RKO (cell line): Measurements from ENCODE around the gene NAA11.
A peak's percentile ranks its signal among the peaks of the same experiment; 100 is the strongest.
"Not testable (repeated sequence)": the region's sequence is repeated elsewhere in the genome, so short reads cannot be mapped to it uniquely, and the experiment has no call there.

Source experiments
- DNase-seq: peaks from one replicate; pipeline ENCODE4 v3.0.0-alpha.2; 2016; ENCODE audit warnings: low spot score

The NAA11 gene

DNA sequence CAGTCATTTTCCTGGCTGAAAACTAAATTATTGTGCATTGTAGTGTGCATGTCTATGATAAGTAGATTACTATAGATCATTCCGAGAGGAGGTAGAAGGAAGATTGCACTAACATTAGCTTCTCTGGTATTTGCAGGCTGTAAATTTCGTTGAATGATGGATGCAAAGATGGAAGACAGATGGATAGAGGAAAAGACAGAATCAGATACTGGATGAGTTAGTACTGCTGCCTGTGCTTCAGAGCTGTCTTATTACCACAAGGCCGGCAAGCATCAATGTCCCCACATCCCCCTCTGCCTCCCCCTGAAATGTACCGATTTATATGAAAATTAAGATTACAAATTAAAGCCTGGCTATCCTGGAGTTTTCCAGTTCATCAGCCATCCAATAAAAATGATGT is 17.7 kb downstream of the NAA11 start:
- DNase-seq, result no peak

DNA sequence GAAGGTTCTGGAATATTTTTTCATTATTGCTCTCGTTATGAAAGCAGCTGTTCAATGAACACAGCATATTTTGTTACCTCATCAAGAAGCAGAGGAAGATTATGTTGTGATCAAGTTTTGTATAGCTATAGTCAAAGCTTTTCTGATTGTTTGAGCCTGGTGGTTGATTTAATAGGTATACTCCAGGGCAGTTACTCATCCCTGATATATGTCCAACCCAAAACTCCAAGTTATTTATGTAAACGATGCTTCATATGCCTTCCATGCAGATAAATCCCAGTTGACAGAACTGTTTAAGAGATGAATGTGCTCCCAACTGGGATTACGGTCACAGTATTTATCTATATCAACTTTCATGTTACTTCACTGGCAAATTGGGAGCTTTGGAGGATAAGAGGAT is 19.1 kb downstream of the NAA11 start:
- no peak for DNase-seq

DNA sequence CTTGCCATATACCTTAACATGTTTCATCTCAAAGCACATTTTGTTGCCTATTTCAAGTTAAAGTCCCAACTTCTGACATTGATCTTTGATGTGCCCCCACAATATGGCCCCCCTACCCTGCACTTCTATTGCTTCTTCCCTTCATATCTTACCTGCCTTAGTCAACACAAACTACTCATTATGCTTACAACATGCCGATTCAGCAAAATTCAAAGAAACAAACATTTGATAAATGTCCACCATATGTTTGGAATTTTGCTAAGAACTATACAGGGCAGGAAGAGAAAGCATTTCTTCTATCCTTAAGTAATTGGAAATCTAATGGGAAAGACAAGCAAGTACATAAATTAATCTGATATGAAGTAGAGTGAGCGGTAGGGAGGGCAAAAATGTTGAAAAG is 25.6 kb downstream of the NAA11 start:
- DNase-seq, result no peak

DNA sequence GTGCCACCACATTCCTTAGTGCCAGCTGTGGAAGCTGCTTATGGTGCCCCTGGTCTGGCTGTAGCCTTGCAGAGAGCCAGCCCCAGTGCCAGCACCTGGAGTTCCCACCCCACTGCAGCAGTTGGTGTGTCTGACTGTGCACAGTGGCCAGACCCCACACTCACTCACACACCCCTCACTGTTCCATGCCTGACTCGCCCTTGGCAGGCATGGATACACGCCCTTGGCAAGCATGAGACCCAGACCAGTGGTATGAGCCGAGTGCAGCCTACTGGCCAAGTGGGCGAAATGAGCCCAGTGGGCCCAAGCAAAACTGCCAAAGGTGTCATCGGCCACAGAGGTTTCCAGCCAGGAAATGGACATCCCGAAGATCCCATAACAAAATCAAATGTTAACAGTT is 27.4 kb downstream of the NAA11 start:
- no peak for DNase-seq

DNA sequence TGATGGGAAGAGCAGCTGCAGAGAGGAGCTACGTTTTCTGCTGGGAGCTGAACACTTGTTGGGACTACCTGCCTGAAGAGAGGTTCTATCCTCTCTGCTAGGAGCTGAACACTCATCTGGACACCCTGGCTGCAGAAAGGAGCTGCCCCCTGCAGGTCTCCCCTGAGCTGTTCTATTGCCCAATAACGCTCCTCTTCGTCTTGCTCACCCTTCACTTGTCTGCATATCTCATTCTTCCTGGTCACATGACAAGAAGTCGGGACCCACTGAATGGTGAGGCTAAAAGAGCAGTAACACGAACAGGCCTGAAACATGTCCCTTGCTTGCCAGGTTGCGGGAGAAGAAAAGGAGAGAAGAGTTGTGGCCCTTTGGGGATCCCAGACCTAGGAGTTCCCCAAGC is 27.8 kb downstream of the NAA11 start:
- DNase-seq, result no peak

DNA sequence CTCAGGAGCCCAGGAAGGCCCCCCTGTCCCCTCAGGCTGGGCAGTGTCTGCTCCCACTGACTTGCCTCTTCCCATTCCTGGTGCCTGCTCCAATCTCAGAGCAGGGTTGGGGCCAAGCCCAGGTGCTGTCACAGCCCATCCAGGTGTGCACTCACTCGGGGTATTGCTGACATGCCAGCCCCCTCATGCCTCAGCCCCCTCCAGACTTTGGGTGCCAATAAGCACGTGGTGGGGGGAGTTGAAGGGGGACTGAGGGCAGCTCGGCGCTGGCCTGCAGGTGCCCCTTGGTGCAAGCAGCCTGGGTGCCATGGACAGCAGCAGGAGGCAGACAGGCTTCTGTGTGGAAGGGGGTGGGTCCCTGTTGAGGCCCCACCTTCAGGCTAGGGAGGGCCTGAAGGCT is 28.4 kb downstream of the NAA11 start:
- DNase-seq, result no peak

DNA sequence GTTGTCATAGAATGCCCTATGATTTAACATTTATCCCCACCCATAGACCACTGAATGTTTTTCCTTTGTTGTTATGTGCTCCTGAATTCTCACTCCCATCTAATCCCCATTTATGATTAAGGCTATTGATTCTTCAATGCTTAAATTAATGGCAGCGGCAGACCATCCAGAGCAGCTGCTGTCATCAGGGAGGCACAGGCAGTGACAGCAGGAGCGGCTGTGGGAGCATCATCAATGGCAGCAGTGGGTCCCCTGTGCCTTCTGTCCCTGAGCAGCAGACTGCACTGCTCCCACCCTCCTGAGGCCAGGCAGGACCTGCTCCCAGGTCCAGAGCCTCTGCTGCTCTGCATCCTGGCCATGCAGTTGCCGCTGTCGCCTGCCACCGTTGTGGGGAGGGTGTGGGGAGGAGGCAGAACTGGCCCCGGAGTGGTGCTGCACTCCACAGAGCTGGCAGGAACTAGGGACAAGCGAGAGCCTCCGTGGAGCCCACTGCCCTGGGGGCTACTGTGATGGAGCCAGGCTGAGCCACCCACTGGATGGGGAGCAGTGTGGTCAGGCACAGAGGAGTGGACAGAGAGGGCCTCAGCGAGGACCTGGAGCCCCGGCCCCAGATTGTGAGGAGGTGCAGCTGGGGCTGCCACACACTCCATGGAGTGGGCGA is 29.0 kb downstream of the NAA11 start:
- no peak for DNase-seq

DNA sequence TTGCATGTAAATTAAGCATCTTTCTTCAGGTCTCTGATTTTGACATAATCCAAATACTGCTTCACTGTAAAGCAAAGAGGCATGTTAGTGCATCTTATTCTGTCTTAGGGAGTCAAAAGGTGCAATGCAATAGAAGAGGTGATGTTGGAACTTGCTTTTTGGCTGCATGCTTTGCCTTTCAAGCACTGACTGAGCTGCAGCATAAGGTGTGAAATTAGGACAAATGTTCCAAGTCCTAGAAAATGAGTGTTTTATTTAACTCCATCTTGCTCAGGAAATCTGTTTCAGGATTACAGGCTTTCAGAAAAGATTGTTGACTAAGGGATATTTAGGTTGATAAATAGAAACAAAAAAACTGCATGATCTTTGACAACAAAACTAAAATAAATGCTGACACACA is 30.8 kb downstream of the NAA11 start:
- DNase-seq, result no peak

DNA sequence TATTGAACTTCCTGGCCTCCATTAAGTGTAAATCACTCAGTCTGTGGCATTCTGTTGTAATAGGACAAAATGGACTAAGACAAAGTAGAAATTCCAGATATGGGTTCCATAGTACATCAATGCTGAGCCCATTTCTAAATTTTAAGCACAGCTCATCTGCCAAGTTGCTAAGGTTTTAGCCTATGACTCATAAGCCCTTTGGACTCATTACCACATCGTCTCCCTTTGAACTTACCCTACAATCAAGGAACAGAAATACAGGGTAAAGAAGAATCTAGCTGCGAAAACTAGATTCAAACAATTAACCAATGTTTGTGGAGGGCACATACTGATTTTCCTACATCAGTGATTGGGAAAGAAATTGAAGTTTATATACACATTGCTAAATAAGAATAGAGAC is 31.8 kb downstream of the NAA11 start:
- peak; percentile 54 for DNase-seq

DNA sequence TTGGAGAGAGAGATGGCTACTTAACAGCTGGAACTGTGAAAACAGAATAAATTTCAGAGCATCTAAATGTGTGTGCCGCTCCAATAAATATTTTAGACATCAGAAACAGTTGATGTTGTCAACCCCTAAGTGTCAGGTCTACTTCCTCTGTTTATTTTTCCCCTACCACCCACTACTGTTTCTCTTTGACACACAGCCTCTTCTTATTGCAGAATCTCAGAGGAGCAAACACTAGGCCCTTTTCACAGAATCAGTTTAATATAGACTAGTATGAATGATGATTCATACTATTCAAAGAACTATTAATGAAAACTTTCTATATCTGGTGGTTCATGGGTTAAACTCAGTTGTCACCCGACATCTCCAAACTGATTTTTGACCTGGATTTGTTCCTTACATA is 33.9 kb downstream of the NAA11 start:
- DNase-seq, result no peak

DNA sequence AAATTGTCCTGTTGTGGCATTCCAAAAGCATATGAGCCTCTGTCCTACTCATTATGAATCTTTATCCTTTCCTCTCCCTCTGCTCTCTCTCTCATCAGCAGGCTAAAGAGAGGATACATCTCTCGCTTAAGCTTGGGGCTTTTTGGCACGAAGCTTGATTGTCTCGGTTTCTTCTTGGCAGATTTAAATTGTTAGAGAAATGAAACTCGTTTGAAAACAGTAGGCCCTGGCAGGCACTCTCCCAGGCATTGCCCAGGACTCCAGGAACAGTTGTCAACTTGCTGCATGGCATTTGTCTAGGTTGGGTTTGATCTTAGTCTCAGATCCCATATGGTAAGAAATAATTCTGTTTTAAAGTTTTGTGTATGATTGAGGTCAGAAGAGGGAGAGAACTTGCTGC is 35.5 kb downstream of the NAA11 start:
- DNase-seq, result no peak

DNA sequence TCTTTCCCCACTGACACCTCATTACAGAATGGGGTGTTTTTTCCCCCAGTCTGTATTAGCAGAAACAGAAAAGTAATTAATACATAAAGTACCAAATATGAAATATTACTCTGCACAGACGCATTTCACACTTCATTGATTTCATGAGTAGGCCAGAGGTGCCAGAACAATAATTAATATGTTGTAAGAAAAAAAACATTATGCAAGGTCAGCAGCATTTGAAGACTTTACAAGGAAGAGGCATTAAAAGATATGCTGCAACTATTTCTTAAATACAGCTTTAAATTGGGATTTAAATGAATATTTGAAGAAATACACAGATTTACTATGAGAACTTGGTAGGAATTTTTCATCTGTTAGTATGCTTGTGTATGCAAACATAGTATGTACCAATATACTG is 37.7 kb downstream of the NAA11 start:
- no peak for DNase-seq

DNA sequence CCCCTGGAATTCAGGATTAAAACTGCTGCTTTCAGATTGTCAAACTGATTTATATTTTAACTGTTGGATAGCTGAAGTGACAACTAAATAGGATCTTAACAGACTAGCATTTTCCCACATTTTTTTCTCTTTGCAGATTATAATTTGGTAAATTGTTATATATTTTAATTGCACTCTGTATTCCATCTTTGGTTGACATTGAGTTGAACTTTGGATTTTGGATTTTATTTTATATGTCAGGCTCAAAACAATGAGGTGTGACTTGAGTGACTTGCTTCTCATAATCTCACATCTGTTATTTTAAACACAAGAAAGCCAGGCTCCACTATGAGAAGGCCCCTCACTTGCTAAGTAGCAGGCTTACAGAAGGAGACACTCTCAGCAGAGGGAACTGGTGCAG is 38.1 kb downstream of the NAA11 start:
- DNase-seq, result no peak

DNA sequence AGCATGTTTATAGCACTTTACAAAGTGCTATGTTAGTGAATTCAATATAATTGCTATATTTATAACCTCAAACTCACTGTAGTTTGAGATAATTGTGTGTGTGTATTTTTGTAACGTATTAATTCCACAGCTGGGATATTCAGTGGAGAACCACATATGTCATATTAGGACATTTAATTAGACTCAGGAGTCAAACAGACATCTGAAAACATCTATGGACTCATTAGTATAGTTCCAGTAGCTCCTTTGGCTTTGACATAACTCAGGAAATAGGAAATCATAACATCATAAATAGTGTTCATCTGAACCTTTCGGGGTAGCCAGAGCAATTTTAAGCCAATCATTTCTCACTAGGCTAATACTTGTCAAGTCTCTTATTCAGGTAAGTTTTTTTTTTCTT is 38.8 kb downstream of the NAA11 start:
- DNase-seq, result no peak

DNA sequence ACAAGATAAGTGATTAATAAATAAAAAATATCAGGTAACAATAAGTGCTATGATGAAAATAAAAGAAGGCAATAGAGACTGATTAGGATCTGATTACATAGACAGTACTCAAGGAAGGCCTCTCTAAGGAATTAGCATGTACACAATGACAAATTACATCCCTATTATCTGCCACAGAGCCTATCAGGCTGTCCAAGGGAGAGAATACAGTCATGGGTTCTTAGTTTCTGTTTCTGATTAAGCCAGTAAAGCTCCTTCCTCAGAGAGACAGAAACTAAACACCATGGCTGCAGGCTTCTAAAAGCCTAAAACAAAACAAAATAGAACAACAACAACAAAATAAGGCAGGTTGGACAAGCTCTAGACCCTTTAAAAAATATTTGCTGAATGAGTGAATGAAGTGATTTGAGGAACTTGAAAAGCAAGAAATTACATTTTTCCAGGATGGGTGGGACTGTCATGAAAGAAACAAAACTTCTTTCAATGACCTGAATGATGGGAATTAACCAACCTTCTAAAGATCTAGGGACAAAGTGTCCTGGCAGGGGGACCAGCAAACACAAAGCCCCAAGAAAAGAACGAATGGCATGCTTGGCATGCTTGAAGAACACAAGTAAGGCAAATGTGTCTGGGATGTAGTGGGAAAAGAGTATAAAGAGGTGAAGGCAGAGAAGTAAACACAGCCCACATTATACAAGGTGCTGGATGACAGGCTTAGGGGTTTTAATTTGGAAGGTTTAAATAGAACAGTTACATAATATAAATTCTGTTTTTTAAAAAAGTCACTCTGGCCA is 44.1 kb downstream of the NAA11 start:
- no peak for DNase-seq

DNA sequence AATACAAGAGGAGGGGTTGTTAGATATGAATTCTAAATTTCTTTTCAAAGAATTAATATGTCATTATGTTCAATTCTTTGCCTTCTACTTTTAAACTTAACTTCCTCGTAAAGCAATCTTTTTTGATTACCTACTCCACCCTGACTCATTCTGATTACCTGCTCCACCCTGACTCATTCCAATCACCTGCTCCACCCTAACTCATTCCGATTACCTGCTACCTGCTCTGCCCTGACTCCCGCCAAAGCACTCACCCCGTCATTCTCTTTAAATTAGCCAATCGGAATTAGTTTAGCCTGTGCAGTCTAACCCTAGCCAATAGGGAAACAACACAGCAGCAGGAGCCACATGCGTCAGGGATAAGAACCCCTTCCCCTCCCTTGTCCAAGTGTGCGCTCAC is 48.4 kb downstream of the NAA11 start:
- DNase-seq, result not testable (repeated sequence)

DNA sequence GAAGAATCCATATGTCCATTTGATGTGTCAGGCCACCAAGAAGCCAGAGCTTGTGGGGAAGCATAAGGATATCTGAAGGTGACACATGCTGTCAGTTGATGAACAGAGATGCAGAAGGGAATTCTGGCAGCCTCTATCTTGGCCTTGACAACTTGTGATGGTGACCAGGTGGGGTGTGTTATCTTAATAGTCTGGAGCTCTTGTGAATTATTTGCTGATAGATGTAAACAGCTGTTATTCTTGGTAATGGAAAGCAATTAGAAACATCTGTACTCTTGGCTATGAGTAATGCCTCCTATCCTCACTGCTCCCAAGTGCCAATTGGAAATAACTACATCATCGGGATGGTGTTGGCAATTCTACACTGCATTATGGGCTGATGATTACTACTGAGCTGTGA is 51.9 kb downstream of the NAA11 start:
- no peak for DNase-seq

DNA sequence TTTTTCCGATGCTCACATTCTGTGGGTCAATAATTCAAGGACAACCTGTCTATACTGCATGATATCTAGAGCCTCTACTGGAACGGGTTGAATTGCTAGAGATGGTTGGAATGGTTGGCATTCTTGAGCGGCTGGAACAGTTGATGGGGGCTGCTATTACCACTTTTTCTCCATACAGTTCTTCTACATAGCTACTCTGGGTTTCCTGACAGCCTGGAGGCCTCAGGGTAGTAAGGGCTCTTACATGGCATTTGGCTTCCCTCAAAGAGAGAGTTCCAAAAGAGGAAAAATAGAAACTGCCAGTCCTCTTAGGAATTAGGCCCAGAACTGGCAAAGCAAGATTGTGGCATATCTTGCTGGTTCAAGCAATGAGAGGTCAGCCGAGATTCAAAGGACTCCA is 53.1 kb downstream of the NAA11 start:
- DNase-seq, result no peak

DNA sequence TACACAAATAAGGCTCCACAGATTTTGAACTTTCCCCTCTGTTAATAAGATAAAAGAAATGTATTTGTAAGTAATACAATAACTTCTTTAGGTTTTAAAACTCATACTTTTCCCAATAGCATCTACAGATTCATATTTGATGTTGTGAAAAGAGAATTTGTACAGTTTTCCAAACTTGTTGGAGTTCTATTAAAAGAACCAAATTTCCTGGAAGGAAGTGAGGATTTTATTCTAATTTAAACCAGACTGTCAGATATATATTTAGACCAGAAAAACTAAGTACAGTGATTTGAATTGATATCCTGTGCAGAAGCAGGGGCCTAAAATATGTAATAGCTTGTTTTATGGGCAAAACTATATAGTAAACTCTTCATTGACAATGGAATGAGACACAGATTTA is 53.7 kb downstream of the NAA11 start:
- no peak for DNase-seq

DNA sequence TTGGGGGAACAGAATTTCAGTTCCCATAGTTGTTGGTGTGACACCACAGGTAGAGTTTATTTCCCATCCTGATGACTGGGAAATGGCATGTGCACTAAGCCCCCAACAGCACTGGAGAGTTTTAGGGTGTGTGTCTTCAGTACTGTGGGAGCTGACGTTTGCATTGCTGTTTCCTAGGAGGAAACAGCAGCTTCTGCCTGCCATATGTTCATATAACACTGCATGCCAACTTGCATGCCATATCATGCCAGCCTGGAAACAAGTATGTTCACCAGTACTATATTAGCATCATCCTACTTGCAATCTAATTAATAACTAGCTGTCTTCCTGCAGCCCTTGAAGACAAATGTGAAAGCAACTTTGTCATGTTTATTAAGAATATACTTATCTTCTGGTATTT is 58.2 kb downstream of the NAA11 start:
- DNase-seq, result no peak
